ENCODE results near the gene DNAJB5.
"Not testable (repeated sequence)": the region's sequence is repeated elsewhere in the genome, so short reads cannot be mapped to it uniquely, and the experiment has no call there.

Gene DNAJB5

DNA sequence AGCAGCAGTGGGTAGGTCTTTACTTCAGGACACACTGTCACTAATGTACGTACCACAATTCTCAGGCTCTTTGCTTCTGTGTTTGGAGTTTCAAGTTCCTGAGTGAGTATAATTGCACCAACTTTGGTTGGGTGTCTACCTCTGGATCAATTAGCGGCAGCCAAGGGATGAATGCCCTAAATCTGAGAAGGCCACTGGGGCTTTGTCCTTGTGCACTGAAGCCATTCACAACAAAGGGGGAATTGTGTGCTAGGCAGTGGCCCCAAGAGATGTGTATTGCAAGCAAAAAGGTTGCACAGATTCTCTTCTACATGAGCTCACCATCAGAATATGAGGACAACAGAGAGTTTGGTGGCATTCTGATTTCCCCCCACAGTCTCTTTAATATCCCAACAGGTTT is 35.3 kb upstream of the DNAJB5 start:
- no peaks in the 10 kb centered on the region for H3F3A ChIP-seq (ENCODE audit: low read depth)
- H3K9me3 ChIP-seq (ENCODE audit: insufficient read depth, low read depth, low read length) = no peaks in the 10 kb centered on the region
- H2AFZ ChIP-seq (ENCODE audit: low read length) = no peak overlapping the region
- no peak overlapping the region for H3K9ac ChIP-seq (ENCODE audit: low read depth, low read length, poor library complexity, severe bottlenecking)
- no peaks in the 10 kb centered on the region for H4K20me1 ChIP-seq (ENCODE audit: insufficient read depth, low read length, poor library complexity, severe bottlenecking)
- H3K4me1 ChIP-seq (ENCODE audit: insufficient read depth, low read length, poor library complexity, severe bottlenecking) = no peaks in the 10 kb centered on the region
- H3K4me3 ChIP-seq (ENCODE audit: low read length, poor library complexity, severe bottlenecking) = no peak overlapping the region
- H3K36me3 ChIP-seq (ENCODE audit: insufficient read depth, low read length) = no peaks in the 10 kb centered on the region
- no peaks in the 10 kb centered on the region for H3K79me2 ChIP-seq (ENCODE audit: insufficient read depth, low read length)
- TF ChIP-seq, protein P1, sequence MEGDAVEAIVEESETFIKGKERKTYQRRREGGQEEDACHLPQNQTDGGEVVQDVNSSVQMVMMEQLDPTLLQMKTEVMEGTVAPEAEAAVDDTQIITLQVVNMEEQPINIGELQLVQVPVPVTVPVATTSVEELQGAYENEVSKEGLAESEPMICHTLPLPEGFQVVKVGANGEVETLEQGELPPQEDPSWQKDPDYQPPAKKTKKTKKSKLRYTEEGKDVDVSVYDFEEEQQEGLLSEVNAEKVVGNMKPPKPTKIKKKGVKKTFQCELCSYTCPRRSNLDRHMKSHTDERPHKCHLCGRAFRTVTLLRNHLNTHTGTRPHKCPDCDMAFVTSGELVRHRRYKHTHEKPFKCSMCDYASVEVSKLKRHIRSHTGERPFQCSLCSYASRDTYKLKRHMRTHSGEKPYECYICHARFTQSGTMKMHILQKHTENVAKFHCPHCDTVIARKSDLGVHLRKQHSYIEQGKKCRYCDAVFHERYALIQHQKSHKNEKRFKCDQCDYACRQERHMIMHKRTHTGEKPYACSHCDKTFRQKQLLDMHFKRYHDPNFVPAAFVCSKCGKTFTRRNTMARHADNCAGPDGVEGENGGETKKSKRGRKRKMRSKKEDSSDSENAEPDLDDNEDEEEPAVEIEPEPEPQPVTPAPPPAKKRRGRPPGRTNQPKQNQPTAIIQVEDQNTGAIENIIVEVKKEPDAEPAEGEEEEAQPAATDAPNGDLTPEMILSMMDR (conservative IDR thresholded peaks at IDR 0.05; ENCODE audit: low read length) = no peak
- no peak for TF ChIP-seq EZH2phosphoT487 (IDR thresholded peaks at IDR 0.05; ENCODE audit: borderline replicate concordance)
- peaks cover 31% of the 10 kb centered on the region for H3K27me3 ChIP-seq (ENCODE audit: insufficient read depth, low read length, poor library complexity, severe bottlenecking)
- H3K9me2 ChIP-seq (replicated peaks; ENCODE audit: low read depth, low read length) = no peaks in the 10 kb centered on the region
- no peak overlapping the region for H3K4me2 ChIP-seq (ENCODE audit: low read depth, low read length, poor library complexity, severe bottlenecking)

DNA sequence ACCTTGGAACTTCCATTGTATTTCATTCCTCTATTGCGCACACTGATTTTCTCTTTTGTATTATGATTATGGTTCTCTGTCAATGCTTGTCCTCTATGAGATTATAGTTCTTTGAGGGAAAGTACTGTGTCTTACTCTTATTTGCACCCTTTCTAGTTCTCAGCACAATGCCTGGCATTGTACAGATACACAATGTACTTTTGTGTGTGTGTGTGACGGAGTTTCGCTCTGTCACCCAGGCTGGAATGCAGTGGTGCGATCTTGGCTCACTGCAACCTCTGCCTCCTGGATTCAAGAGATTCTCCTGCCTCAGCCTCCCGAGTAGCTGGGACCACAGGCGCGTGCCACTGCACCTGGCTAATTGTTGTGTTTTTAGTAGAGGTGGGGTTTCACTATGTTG is 33.5 kb upstream of the DNAJB5 start:
- not testable (repeated sequence) for H3K36me3 ChIP-seq (ENCODE audit: insufficient read depth, low read length); H3F3A ChIP-seq (ENCODE audit: low read depth); H3K4me3 ChIP-seq (ENCODE audit: low read length, poor library complexity, severe bottlenecking); H2AFZ ChIP-seq (ENCODE audit: low read length); H3K4me1 ChIP-seq (ENCODE audit: insufficient read depth, low read length, poor library complexity, severe bottlenecking); H3K9ac ChIP-seq (ENCODE audit: low read depth, low read length, poor library complexity, severe bottlenecking); H3K9me3 ChIP-seq (ENCODE audit: insufficient read depth, low read depth, low read length); H3K79me2 ChIP-seq (ENCODE audit: insufficient read depth, low read length); H4K20me1 ChIP-seq (ENCODE audit: insufficient read depth, low read length, poor library complexity, severe bottlenecking); H3K4me2 ChIP-seq (ENCODE audit: low read depth, low read length, poor library complexity, severe bottlenecking); H3K9me2 ChIP-seq (replicated peaks; ENCODE audit: low read depth, low read length)
- peaks cover 33% of the 10 kb centered on the region for H3K27me3 ChIP-seq (ENCODE audit: insufficient read depth, low read length, poor library complexity, severe bottlenecking)

DNA sequence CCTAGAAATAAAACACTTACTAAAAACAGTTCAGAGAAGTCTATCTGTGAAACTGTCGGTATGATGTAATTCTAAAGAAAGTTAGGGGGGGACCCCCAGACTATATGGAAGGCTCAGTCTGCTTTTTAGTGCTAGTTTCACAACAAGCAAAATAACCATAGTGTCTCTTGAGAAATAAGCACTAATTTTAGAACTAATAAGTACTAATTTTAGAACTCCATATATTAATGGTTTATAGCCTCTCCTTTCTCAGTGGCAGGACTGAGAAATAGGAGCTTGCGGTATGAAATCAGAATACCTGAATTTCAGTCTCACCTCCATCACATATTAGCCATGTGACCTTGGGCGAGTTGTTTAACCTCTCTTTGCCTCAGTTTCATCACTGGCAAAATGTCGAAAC is 32.9 kb upstream of the DNAJB5 start:
- no peaks in the 10 kb centered on the region for H3K9me2 ChIP-seq (replicated peaks; ENCODE audit: low read depth, low read length)

More for the DNA sequence above, 32.9 kb upstream of the DNAJB5 start:
- H3K4me3 ChIP-seq (ENCODE audit: low read length, poor library complexity, severe bottlenecking) = no peak overlapping the region
- H3K9ac ChIP-seq (ENCODE audit: low read depth, low read length, poor library complexity, severe bottlenecking) = no peak overlapping the region
- no peaks in the 10 kb centered on the region for H3F3A ChIP-seq (ENCODE audit: low read depth)
- H3K27me3 ChIP-seq (ENCODE audit: insufficient read depth, low read length, poor library complexity, severe bottlenecking) = peaks cover 33% of the 10 kb centered on the region
- H3K4me1 ChIP-seq (ENCODE audit: insufficient read depth, low read length, poor library complexity, severe bottlenecking) = no peaks in the 10 kb centered on the region
- no peak overlapping the region for H2AFZ ChIP-seq (ENCODE audit: low read length)
- no peaks in the 10 kb centered on the region for H3K9me3 ChIP-seq (ENCODE audit: insufficient read depth, low read depth, low read length)
- H3K36me3 ChIP-seq (ENCODE audit: insufficient read depth, low read length) = no peaks in the 10 kb centered on the region
- TF ChIP-seq, protein P1 (conservative IDR thresholded peaks at IDR 0.05; ENCODE audit: low read length) = no peak
- no peak for TF ChIP-seq EZH2phosphoT487 (IDR thresholded peaks at IDR 0.05; ENCODE audit: borderline replicate concordance)
- H3K4me2 ChIP-seq (ENCODE audit: low read depth, low read length, poor library complexity, severe bottlenecking) = no peak overlapping the region
- no peaks in the 10 kb centered on the region for H4K20me1 ChIP-seq (ENCODE audit: insufficient read depth, low read length, poor library complexity, severe bottlenecking)
- H3K79me2 ChIP-seq (ENCODE audit: insufficient read depth, low read length) = no peaks in the 10 kb centered on the region
